Keratinocyte (primary cell): ENCODE measurements around the gene ECI1. TPM values are rescaled to one million over a fixed set of nuclear protein-coding genes. Genes with fewer than 3 reads are reported as not detected.

ENCODE experiments used
- DNase-seq: peaks from one replicate; pipeline ENCODE4 v3.0.0-alpha.2; 2011; ENCODE audit warnings: low read depth, missing footprints, low spot score
- FAIRE-seq: peaks from 2 replicates; lab custom pipeline; 2011; peaks lifted over from hg19 to GRCh38; lab: Jason Lieb, UNC
- H2AFZ ChIP-seq: 2 replicates; pipeline ENCODE4 v1.6.0; 2012; ENCODE audit warnings: low read length, control low read depth, inconsistent platforms; ENCODE audit not compliant: control insufficient read depth
- H3K27ac ChIP-seq: 2 replicates; pipeline ENCODE4 v1.5.1; 2011; ENCODE audit warnings: low read length; ENCODE audit not compliant: control insufficient read depth, insufficient read depth
- H3K27me3 ChIP-seq: 3 replicates; pipeline ENCODE4 v1.6.0; 2011; ENCODE audit warnings: low read length; ENCODE audit not compliant: control insufficient read depth, insufficient read depth; ENCODE audit errors: extremely low read depth
- H3K36me3 ChIP-seq, 2 experiments: 2 replicates in 1 of 2; 3 replicates in 1 of 2; pipeline ENCODE4 v1.5.1; 2011; ENCODE audit warnings: low read length in 2 of 2, mild to moderate bottlenecking in 1 of 2; ENCODE audit not compliant: control insufficient read depth in 2 of 2, insufficient read depth in 2 of 2; ENCODE audit errors: extremely low read depth in 1 of 2
- H3K4me1 ChIP-seq: 3 replicates; pipeline ENCODE4 v1.5.1; 2011; ENCODE audit warnings: low read length; ENCODE audit not compliant: control insufficient read depth, insufficient read depth; ENCODE audit errors: extremely low read depth
- H3K4me2 ChIP-seq: 3 replicates; pipeline ENCODE4 v1.6.0; 2011; ENCODE audit warnings: low read depth, low read length; ENCODE audit not compliant: control insufficient read depth, insufficient read depth; ENCODE audit errors: extremely low read depth
- H3K4me3 ChIP-seq, 3 experiments: fragments of 200-600 bp in 1 of 3; sonication (generic) in 1 of 3; 2 replicates in 2 of 3; 3 replicates in 1 of 3; pipeline ENCODE4 v1.5.1; 2011 to 2016; ENCODE audit warnings: low read length in 3 of 3, mild to moderate bottlenecking in 3 of 3, control low read depth in 2 of 3, inconsistent platforms in 1 of 3, low read depth in 1 of 3, mixed read lengths in 1 of 3, mixed run types in 1 of 3, moderate library complexity in 1 of 3; ENCODE audit not compliant: control insufficient read depth in 2 of 3, insufficient read depth in 2 of 3; ENCODE audit errors: extremely low read depth in 1 of 3
- H3K79me2 ChIP-seq: 2 replicates; pipeline ENCODE4 v1.6.0; 2012; ENCODE audit warnings: low read length; ENCODE audit not compliant: control insufficient read depth, insufficient read depth
- H3K9ac ChIP-seq: 3 replicates; pipeline ENCODE4 v1.6.0; 2011; ENCODE audit warnings: low read length; ENCODE audit not compliant: control insufficient read depth, insufficient read depth; ENCODE audit errors: extremely low read depth
- H3K9me1 ChIP-seq: 3 replicates; pipeline ENCODE4 v1.6.0; 2011; ENCODE audit warnings: low read length; ENCODE audit not compliant: control insufficient read depth, insufficient read depth; ENCODE audit errors: extremely low read depth
- H3K9me3 ChIP-seq: 2 replicates; pipeline ENCODE4 v1.5.1; 2012; ENCODE audit warnings: low read depth, low read length; ENCODE audit not compliant: control insufficient read depth
- H4K20me1 ChIP-seq: 3 replicates; pipeline ENCODE4 v1.6.0; 2011; ENCODE audit warnings: low read length; ENCODE audit not compliant: control insufficient read depth, insufficient read depth; ENCODE audit errors: extremely low read depth
- CTCF ChIP-seq, 3 experiments: IDR thresholded peaks in 1 of 3; conservative IDR thresholded peaks in 1 of 3; optimal IDR thresholded peaks in 1 of 3; 2 replicates in 2 of 3; 3 replicates in 1 of 3; pipeline versions ENCODE3 to v1.5.1; 2011; ENCODE audit warnings: low read length in 3 of 3, mild to moderate bottlenecking in 3 of 3, moderate library complexity in 2 of 3, control low read depth in 1 of 3, inconsistent platforms in 1 of 3; ENCODE audit not compliant: insufficient read depth in 2 of 3; ENCODE audit errors: extremely low read depth in 1 of 3
- EZH2 ChIP-seq: IDR thresholded peaks from one replicate; pipeline ENCODE4 v1.6.1; 2012; ENCODE audit warnings: inconsistent platforms, mild to moderate bottlenecking, low read length, moderate library complexity
- dilution Hi-C: fragments of 300-500 bp; cut with MboI; formaldehyde crosslinking; loops from one replicate; pipeline ENCODE4 v1.7.0; 2020; ENCODE audit warnings: low sequenced_read_pairs; ENCODE audit not compliant: extremely low pct_ligation_motif_present
- polyA plus RNA-seq, 5 experiments: library from polyadenylated mRNA; depleted of rRNA in 3 of 5; stranded (reverse) in 3 of 5; stranded (forward) in 1 of 5; unstranded in 1 of 5; fragments of >200 nt; gene quantifications; 1 replicate in 1 of 5; 2 replicates in 3 of 5; 3 replicates in 1 of 5; pipeline versions ENCODE4 v1.2.1 to v1.2.3, GENCODE V29; 2011 to 2012; ENCODE audit warnings: missing spikeins in 2 of 5, low read depth in 1 of 5, low replicate concordance in 1 of 5

ECI1 gene
- polyA plus RNA-seq, 1 donor (not counting 4 experiments of a cell fraction or from before 2014, with no cell fraction given): 19.7 TPM

- Histone ChIP-seq H3K9ac (no peak overlapping the region), H3K4me1 (peaks cover 23% of the 10 kb centered on the region), H3K4me3 (no peak overlapping the region), H3K79me2 (peaks cover 46% of the 10 kb centered on the region), H4K20me1 (no peaks in the 10 kb centered on the region), H3K27me3 (no peaks in the 10 kb centered on the region), H2AFZ (no peak overlapping the region), H3K9me1 (peaks cover 3% of the 10 kb centered on the region), H3K9me3 (no peaks in the 10 kb centered on the region), H3K36me3 (peaks cover 7 to 28% of the 10 kb centered on the region in 2 experiments), H3K27ac (no peak overlapping the region), H3K4me2 (no peak overlapping the region)
- TF ChIP-seq EZH2 (no peak), CTCF (optimal IDR thresholded peaks at IDR 0.05 in 1 of 3, IDR thresholded peaks at IDR 0.05 in 1 of 3, conservative IDR thresholded peaks at IDR 0.05 in 1 of 3; ENCODE audit: extremely low read depth in 1 of 3, insufficient read depth in 2 of 3, low read length in 3 of 3) (no peak)
- FAIRE-seq: no peak
- no peak for DNase-seq
- dilution Hi-C loops: no loop called here
Observed at GRCh38 chr16:2226918-2227317, 24.5 kb downstream of the ECI1 start.

DNA sequence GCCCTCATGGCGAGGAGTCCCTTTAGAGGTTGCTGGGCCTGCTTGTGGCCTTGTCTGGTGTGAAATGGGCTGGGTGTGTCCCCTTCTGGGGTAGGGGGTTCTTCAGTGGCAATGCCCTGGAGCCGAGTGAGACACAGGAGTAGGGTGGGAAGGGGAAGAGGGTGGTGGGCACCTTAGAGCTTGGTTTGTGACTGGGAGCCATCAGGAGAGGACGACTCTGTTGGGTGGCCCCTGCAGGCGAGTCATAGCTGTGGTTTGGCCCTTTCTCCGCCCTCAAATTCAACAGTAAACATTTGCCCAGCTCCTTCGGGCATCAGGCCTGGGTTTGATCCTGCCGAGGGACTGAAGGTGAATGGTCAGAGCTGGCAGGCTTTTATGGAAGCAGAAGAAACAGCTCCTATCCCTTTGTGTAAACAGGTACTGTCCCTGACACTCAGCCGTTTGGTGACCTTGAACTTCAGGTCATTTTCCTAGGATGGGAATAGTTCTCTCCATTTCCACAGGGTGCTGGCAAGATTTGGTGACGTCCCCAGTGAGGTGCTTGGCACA lies 25.1 kb downstream of the ECI1 start:
- H3K9me1 ChIP-seq: peaks cover 3% of the 10 kb centered on the region
- H3K27me3 ChIP-seq: no peaks in the 10 kb centered on the region
- peaks cover 5 to 26% of the 10 kb centered on the region in 2 experiments for H3K36me3 ChIP-seq
- peaks cover 20% of the 10 kb centered on the region for H3K4me1 ChIP-seq
- H3K4me2 ChIP-seq: no peak overlapping the region
- no peaks in the 10 kb centered on the region for H4K20me1 ChIP-seq
- H3K9me3 ChIP-seq: no peaks in the 10 kb centered on the region
- no peak overlapping the region for H2AFZ ChIP-seq
- dilution Hi-C loops: no loop called here
- TF ChIP-seq CTCF (optimal IDR thresholded peaks at IDR 0.05 in 1 of 3, IDR thresholded peaks at IDR 0.05 in 1 of 3, conservative IDR thresholded peaks at IDR 0.05 in 1 of 3; ENCODE audit: extremely low read depth in 1 of 3, insufficient read depth in 2 of 3, low read length in 3 of 3) (no peak), EZH2 (no peak)
- no peak for DNase-seq
- H3K27ac ChIP-seq: no peak overlapping the region
- H3K79me2 ChIP-seq: peaks cover 46% of the 10 kb centered on the region
- FAIRE-seq: no peak
- H3K4me3 ChIP-seq: no peak overlapping the region
- no peak overlapping the region for H3K9ac ChIP-seq
